ENCODE data around the gene MYO9A.

DNA sequence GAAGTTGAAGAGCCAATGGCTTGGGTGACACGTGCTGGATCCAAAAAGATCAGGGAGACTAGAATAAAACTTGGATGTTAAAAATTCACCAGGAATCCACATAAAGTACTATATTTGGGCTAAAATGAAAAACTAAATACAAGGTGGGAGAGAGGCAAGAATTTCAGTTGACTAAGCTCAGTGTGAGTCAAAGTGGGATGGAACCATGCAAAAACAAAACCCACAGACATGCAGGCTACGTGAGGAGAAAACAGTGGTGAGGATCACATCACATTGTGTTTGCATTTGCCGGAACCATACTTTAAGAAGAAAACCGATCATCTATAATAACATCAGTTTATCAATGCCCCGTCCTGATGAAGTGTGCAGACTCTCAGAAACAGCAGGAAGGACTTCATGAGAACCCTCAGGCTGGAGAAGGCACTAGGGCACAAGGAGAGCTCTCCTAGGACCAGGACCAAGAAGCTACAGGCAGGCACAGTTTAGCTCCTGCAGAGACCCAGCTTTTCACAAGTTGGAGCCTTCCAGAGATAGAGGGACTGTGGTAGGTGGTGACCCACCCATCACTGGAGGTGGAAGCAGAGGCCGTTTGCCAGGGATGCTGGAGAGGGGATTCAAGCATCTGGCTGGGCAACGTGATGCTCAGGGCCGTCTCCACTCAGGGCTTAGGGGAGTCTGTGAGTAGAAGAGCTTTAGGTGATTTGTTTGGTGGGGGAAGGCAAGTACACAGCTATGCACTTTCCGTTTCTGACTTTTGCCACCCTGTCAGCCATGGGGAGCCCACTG lies 336.6 kb downstream of the MYO9A start:
- no peak for TF ChIP-seq CTCF (IDR thresholded peaks at IDR 0.05; ENCODE audit: insufficient read depth, low read length)
- no peak for TF ChIP-seq POLR2AphosphoS5 (IDR thresholded peaks at IDR 0.05; ENCODE audit: low read depth)
- TF ChIP-seq, protein P1, sequence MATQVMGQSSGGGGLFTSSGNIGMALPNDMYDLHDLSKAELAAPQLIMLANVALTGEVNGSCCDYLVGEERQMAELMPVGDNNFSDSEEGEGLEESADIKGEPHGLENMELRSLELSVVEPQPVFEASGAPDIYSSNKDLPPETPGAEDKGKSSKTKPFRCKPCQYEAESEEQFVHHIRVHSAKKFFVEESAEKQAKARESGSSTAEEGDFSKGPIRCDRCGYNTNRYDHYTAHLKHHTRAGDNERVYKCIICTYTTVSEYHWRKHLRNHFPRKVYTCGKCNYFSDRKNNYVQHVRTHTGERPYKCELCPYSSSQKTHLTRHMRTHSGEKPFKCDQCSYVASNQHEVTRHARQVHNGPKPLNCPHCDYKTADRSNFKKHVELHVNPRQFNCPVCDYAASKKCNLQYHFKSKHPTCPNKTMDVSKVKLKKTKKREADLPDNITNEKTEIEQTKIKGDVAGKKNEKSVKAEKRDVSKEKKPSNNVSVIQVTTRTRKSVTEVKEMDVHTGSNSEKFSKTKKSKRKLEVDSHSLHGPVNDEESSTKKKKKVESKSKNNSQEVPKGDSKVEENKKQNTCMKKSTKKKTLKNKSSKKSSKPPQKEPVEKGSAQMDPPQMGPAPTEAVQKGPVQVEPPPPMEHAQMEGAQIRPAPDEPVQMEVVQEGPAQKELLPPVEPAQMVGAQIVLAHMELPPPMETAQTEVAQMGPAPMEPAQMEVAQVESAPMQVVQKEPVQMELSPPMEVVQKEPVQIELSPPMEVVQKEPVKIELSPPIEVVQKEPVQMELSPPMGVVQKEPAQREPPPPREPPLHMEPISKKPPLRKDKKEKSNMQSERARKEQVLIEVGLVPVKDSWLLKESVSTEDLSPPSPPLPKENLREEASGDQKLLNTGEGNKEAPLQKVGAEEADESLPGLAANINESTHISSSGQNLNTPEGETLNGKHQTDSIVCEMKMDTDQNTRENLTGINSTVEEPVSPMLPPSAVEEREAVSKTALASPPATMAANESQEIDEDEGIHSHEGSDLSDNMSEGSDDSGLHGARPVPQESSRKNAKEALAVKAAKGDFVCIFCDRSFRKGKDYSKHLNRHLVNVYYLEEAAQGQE (IDR thresholded peaks at IDR 0.05; ENCODE audit: insufficient replicate concordance, low read depth): no peak
- no peak for TF ChIP-seq GABPA (IDR thresholded peaks at IDR 0.05; ENCODE audit: low read depth)
